Breast epithelium (tissue), 3 donors: ENCODE measurements around the gene ADAMTSL3.

Experiments used
- CTCF ChIP-seq, 3 donors: fragments of 450-650 bp; IDR thresholded peaks; one replicate each; pipeline ENCODE4 v1.5.1; 2016 to 2017; ENCODE audit warnings: antibody characterized with exemption in 3 of 3, mild to moderate bottlenecking in 3 of 3, moderate library complexity in 3 of 3
- POLR2A ChIP-seq: fragments of 450-650 bp; IDR thresholded peaks from one replicate; pipeline ENCODE4 v1.6.1; 2016; ENCODE audit warnings: antibody characterized with exemption, mild to moderate bottlenecking, moderate library complexity
- POLR2AphosphoS5 ChIP-seq, 3 donors: sonication (generic); formaldehyde crosslinking; IDR thresholded peaks; one replicate each; pipeline ENCODE4 v1.6.1; 2017; ENCODE audit warnings: antibody characterized with exemption in 3 of 3

- TF ChIP-seq POLR2A: no peak
- no peak for TF ChIP-seq CTCF (IDR thresholded peaks at IDR 0.05)
- TF ChIP-seq POLR2AphosphoS5 (IDR thresholded peaks at IDR 0.05): no peak
Measured at GRCh38 chr15:84046064-84046637, 392.2 kb downstream of the ADAMTSL3 start.
